Astrocyte of the spinal cord (primary cell): ENCODE results near the gene S100A1.

ENCODE experiments used
- DNase-seq: peaks from one replicate; pipeline ENCODE4 v3.0.0; 2011; ENCODE audit warnings: low read depth, low spot score
- H3K4me3 ChIP-seq: 2 replicates; pipeline ENCODE4 v1.5.1; 2011; ENCODE audit warnings: low read depth, mild to moderate bottlenecking, low read length, moderate library complexity
- in situ Hi-C: cut with HindIII; loops from 2 replicates; pipeline ENCODE4 v1.10.0; 2017; ENCODE audit warnings: low sequenced_read_pairs
- TF ChIP-seq, protein P1 (sequence below): IDR thresholded peaks from 2 replicates; pipeline ENCODE4 v1.5.1; 2012; ENCODE audit warnings: low read depth, mild to moderate bottlenecking, low read length, inconsistent platforms

Gene S100A1

DNA sequence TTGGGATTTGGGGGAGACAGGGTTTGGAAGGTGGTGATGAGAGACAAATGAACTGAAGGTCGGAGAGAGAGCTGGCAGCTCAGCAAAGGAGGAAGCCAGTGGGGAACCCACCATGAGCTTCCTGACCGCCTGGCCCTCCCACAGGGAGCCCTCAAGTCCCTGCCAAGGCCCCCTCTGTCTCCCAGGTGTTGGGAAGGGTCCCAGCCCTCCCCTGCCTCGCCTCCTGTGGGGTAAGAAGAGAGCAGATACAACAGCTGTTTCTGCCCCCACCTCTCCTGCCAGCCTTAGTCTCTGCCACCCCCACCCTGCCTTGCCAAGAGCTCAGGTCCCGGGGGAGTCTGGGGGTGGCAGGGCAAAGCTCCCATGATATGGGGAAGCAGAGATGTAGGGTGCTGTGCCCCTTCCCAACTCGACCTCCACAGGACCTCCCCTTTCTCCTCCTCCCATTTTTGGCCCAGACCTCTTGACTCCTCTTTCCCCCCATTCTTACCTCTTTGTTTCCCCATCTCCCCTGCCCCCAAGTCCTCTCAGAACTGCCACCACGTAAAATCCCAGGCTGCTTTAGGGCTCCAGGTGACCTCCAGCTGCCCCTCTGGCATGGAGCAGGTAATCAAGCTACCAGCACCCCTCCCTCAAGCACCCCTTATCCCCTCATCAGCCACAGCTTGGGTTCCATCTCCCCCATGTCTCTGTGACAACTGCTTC, 556 bp downstream of the S100A1 start:
- no peak for DNase-seq
- TF ChIP-seq, protein P1, sequence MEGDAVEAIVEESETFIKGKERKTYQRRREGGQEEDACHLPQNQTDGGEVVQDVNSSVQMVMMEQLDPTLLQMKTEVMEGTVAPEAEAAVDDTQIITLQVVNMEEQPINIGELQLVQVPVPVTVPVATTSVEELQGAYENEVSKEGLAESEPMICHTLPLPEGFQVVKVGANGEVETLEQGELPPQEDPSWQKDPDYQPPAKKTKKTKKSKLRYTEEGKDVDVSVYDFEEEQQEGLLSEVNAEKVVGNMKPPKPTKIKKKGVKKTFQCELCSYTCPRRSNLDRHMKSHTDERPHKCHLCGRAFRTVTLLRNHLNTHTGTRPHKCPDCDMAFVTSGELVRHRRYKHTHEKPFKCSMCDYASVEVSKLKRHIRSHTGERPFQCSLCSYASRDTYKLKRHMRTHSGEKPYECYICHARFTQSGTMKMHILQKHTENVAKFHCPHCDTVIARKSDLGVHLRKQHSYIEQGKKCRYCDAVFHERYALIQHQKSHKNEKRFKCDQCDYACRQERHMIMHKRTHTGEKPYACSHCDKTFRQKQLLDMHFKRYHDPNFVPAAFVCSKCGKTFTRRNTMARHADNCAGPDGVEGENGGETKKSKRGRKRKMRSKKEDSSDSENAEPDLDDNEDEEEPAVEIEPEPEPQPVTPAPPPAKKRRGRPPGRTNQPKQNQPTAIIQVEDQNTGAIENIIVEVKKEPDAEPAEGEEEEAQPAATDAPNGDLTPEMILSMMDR, result no peak
- in situ Hi-C loops, result no loop called here
- no peak overlapping the region for H3K4me3 ChIP-seq

DNA sequence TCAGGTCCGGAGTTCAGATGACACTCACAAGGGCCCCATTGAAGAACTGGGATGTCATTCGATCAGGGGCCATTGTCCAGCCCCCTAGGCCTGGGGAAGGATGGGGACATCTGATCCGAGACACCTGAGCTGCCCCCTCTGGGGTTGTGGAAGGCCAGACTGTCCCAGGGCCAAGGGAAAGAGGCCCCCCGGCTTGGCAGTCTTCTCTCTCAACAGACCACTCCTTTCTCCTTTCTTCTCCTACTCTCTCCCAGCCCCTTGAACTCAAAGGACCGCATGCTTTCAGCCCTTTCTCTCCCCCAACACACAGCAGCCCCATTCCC, 1.1 kb downstream of the S100A1 start:
- H3K4me3 ChIP-seq, result no peak overlapping the region
- DNase-seq, result no peak
- TF ChIP-seq, protein P1, result no peak
- in situ Hi-C loops, result no loop called here

DNA sequence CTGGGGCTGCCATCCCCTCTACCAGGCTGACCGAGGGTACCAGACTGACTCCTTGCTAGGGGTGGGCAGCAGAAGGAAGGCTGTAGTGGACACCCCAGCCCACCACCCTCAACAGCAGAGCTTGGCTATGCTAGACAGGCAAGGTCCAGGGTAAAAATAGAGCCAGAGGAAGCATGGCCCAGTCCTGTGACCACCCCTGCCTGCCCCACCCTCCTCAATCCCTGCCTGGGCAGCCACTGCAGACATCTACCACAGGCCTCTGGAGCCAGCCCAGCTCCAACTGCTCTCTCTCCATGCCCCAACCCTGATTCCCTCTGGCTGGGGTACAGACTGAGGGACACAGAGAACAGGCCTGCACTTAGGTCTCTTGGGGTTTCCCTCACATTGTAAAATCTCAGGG, 1.7 kb downstream of the S100A1 start:
- TF ChIP-seq, protein P1, result no peak
- H3K4me3 ChIP-seq, result no peak overlapping the region
- DNase-seq, result no peak
- in situ Hi-C loops, result no loop called here

DNA sequence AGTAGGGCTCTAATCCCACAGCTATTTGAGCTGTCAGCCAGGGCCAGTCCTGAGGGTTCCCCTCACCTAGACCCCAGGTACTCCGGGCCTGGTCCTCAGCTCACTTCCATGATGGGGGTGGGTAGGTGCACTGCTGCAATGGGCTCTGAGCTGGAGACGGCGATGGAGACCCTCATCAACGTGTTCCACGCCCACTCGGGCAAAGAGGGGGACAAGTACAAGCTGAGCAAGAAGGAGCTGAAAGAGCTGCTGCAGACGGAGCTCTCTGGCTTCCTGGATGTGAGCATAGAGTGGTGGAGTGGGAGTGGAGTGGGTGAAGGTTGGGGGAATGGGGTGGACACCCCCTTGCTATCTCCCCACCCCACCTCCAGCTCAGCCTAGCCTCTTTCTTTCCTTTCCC, 2.1 kb downstream of the S100A1 start:
- TF ChIP-seq, protein P1, result no peak
- in situ Hi-C loops, result no loop called here
- no peak for DNase-seq
- H3K4me3 ChIP-seq, result no peak overlapping the region

DNA sequence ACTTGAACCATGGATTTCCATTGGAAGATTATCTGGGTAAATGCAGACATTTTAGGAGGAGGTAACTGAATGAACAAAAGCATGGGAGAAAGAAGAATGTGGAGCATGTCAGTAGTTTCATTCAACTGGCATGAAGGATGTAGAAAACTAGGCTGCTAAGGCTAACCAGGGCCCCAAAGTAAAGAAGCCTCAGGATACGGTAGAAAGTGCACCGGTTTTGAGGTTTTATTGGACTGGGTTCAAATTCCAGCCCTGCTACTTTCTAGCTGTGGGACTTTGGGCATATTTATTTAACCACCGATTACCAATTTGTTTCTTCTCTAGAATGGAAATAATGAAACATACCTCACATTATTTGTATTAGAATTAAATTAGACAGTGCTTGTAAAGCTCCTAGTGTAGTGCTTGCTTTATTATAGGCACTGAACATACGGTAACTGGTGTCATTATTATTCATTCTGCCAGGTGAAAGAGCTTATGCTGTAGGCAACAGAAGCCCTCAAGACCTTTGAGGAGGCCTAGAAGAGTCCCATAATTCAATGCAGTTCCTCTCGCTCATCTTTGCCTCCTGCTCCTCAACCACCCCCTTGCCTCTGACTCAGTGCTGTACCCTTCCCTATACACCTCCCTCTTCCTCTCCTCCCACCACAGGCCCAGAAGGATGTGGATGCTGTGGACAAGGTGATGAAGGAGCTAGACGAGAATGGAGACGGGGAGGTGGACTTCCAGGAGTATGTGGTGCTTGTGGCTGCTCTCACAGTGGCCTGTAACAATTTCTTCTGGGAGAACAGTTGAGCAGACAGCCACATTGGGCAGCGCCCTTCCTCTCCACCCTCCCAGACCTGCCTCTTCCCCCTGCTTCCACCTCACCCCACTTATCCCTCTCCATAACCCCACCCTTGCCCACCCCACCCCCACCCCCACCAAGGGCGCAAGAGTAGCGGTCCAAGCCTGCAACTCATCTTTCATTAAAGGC, 3.1 kb downstream of the S100A1 start:
- in situ Hi-C loops, result no loop called here
- TF ChIP-seq, protein P1, result no peak
- no peak for DNase-seq
- no peak overlapping the region for H3K4me3 ChIP-seq

DNA sequence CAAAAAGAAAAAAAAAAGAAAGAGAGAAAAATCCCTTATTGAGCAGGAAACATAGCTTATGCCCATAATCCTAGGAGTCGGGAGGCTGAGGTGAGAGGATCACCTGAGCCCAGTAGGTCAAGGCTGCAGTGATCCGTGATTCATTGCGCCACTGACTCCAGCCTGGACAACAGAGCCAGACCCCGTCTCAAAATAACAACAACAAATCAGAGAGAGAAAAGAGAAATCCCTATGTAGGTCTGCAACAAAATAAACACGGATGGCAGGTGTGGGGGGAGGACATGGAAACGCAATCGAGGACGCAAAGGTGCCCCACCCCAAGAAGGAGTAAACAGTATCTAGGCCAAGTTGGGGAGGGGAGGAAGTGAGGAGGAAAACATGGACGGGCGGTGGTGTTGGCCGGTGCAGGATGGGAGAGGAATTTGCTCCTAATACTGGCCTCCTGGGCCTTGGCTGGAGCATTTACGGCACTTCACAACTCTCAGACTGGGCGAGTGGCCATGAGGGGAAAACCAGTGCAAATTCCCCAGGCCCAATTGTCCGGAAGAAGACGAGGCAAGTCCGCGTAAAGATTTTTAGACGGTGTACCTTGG, 5.0 kb downstream of the S100A1 start:
- TF ChIP-seq, protein P1, result no peak
- H3K4me3 ChIP-seq, result peak overlapping the region; percentile 98
- in situ Hi-C loops, result no loop called here
- no peak for DNase-seq
